Measurements from ENCODE around the gene CALR3.

- TF ChIP-seq CTCF (conservative IDR thresholded peaks at IDR 0.05; ENCODE audit: low read length) (no peak), EZH2phosphoT487 (IDR thresholded peaks at IDR 0.05; ENCODE audit: borderline replicate concordance) (no peak)
Measured at GRCh38 chr19:16541526-16542044, 45.6 kb upstream of the CALR3 start.
